Measurements from ENCODE around the gene AMFR. TPM values are rescaled to one million over a fixed set of nuclear protein-coding genes. Genes with fewer than 3 reads are reported as not detected.
A peak's percentile ranks its signal among the peaks of the same experiment; 100 is the strongest.

Gene AMFR
- total RNA-seq (2021): 25.6 and 26.3 TPM in 2 replicates
- long read RNA-seq, partial matches to known transcripts: 7 of 12 reads
- long read RNA-seq, other reads (novel, unspliced or antisense): 3 of 12 reads

- Histone ChIP-seq H3K18ac (ENCODE audit: insufficient read length, low read depth, low read length) (no peak within 1 kb of the TSS), H3K23ac (ENCODE audit: insufficient read length, low read depth, low read length) (no peak within 1 kb of the TSS), H2BK12ac (ENCODE audit: insufficient read length, low read depth, low read length) (no peak within 1 kb of the TSS), H4K8ac (replicated peaks; ENCODE audit: insufficient read length, low read depth, low read length) (no peak within 1 kb of the TSS), H3K27me3 (ENCODE audit: insufficient read depth, low read length) (no peaks in the 10 kb centered on the region; the same call in 1 of the 2 replicates), H3K4ac (ENCODE audit: low read depth, low read length) (no peak within 1 kb of the TSS), H2BK20ac (ENCODE audit: low read depth, low read length, poor library complexity, severe bottlenecking) (no peak within 1 kb of the TSS), H3K9me3 (ENCODE audit: control insufficient read depth, low read depth, low read length) (no peaks in the 10 kb centered on the region), H2AK5ac (ENCODE audit: insufficient read length, low read length) (no peak within 1 kb of the TSS), H3K79me1 (ENCODE audit: insufficient read depth, low read depth, low read length, poor library complexity, severe bottlenecking) (peaks cover 3% of the 10 kb centered on the region), H3K27ac (ENCODE audit: insufficient read length, low read depth, low read length) (no peak within 1 kb of the TSS), H4K5ac (ENCODE audit: insufficient read length, low read depth, low read length) (no peak within 1 kb of the TSS), H3T11ph (ENCODE audit: low read length) (no peak within 1 kb of the TSS), H3K14ac (ENCODE audit: insufficient read depth, low read length) (peak within 1 kb of the TSS; percentile 82), H4K91ac (ENCODE audit: insufficient read length, low read depth, low read length) (no peak within 1 kb of the TSS), H3K23me2 (ENCODE audit: insufficient read length, low read depth, low read length, poor library complexity, severe bottlenecking) (peaks cover 7% of the 10 kb centered on the region), H3K9ac (ENCODE audit: extremely low read depth, insufficient read length, low read length) (peak within 1 kb of the TSS; percentile 74), H2AFZ (ENCODE audit: low read length) (no peak within 1 kb of the TSS), H2BK15ac (ENCODE audit: low read depth, low read length) (no peak within 1 kb of the TSS), H3K56ac (ENCODE audit: insufficient read length, low read depth, low read length) (no peak within 1 kb of the TSS), H3K4me2 (ENCODE audit: insufficient read depth, insufficient read length, low read length) (peak within 1 kb of the TSS; percentile 100), H2BK5ac (ENCODE audit: insufficient read length, low read length) (no peak within 1 kb of the TSS), H2BK120ac (ENCODE audit: low read depth, low read length, poor library complexity, severe bottlenecking) (no peak within 1 kb of the TSS), H4K20me1 (ENCODE audit: control insufficient read depth, insufficient read depth, insufficient read length) (no peaks in the 10 kb centered on the region), H3K4me1 (ENCODE audit: insufficient read depth, low read length) (peaks cover 3% of the 10 kb centered on the region; the same call in 1 of the 2 replicates), H3K79me2 (ENCODE audit: insufficient read depth, low read length) (peaks cover 2% of the 10 kb centered on the region; the same call in 1 of the 2 replicates)
- peak; percentile 66 for DNase-seq
- Mint-ChIP-seq H3K4me1 (peaks cover 34 to 39% of the 10 kb centered on the region in 2 experiments), H3K4me3 (peak within 1 kb of the TSS; percentile 85 to 95), H3K27ac (peak within 1 kb of the TSS in 1 of 3 experiments; percentile 13; a peak in 2 of 7 replicates), H3K9me3 (no peaks in the 10 kb centered on the region), H3K36me3 (ENCODE audit: insufficient read depth in 1 of 3, low read depth in 3 of 3) (peaks cover 0 to under 1% (median under 1%) of the 10 kb centered on the region in 3 experiments; a peak in 5 of 7 replicates), H3K27me3 (ENCODE audit: low read depth) (peaks cover 17% of the 10 kb centered on the region)
- TF ChIP-seq CTCF (conservative IDR thresholded peaks at IDR 0.05): peak; percentile 50
- WGBS (ENCODE audit: extremely low coverage, insufficient read length, low lambda C conversion rate): no CpG with 5 or more reads among the region's 57 CpGs
Observed at GRCh38 chr16:56425439-56425832, at the start of gene AMFR. Gene AMFR, minus strand, starts transcription at chr16:56425545. Its CDS starts 218 bp downstream, at chr16:56425327.
